GM12865 (cell line): ENCODE measurements around the gene SEMA3C.
A peak's percentile ranks its signal among the peaks of the same experiment; 100 is the strongest.

Experiments used
- DNase-seq: peaks from one replicate; pipeline ENCODE4 v3.0.0; 2010; ENCODE audit warnings: low read depth
- H3K4me3 ChIP-seq: 2 replicates; pipeline ENCODE4 v1.5.1; 2011; ENCODE audit warnings: mild to moderate bottlenecking, low read depth, low read length, control low read depth
- CTCF ChIP-seq: IDR thresholded peaks from 2 replicates; pipeline ENCODE4 v1.5.1; 2011; ENCODE audit warnings: low read length, control low read depth, low read depth, inconsistent platforms; ENCODE audit not compliant: insufficient read depth; ENCODE audit errors: missing control alignments

The SEMA3C gene

GRCh38 chr7:80708123-80708522 lies 210.7 kb downstream of the SEMA3C start:
- TF ChIP-seq CTCF, result no peak
- DNase-seq, result no peak

GRCh38 chr7:80707318-80707717 lies 211.5 kb downstream of the SEMA3C start:
- no peak for TF ChIP-seq CTCF
- no peak for DNase-seq
- H3K4me3 ChIP-seq, result no peak overlapping the region

More at GRCh38 chr7:80708123-80708522, 210.7 kb downstream of the SEMA3C start:
- H3K4me3 ChIP-seq, result no peak overlapping the region

GRCh38 chr7:80705130-80705781 lies 213.6 kb downstream of the SEMA3C start:
- TF ChIP-seq CTCF, result no peak
- no peak overlapping the region for H3K4me3 ChIP-seq
- no peak for DNase-seq

GRCh38 chr7:80703272-80703671 lies 215.6 kb downstream of the SEMA3C start:
- TF ChIP-seq CTCF, result no peak
- no peak overlapping the region for H3K4me3 ChIP-seq
- DNase-seq, result no peak

- no peak overlapping the region for H3K4me3 ChIP-seq
- no peak for TF ChIP-seq CTCF
- DNase-seq, result no peak
Observed at GRCh38 chr7:80699721-80700256, 219.1 kb downstream of the SEMA3C start.

GRCh38 chr7:80699045-80699638 lies 219.7 kb downstream of the SEMA3C start:
- no peak overlapping the region for H3K4me3 ChIP-seq
- TF ChIP-seq CTCF, result peak; percentile 43
- DNase-seq, result peak; percentile 46
